HG03558 (cell line): Measurements from ENCODE around the gene SETDB1.
"Not testable (repeated sequence)": the region's sequence is repeated elsewhere in the genome, so short reads cannot be mapped to it uniquely, and the experiment has no call there.

Experiments
- ATAC-seq: cut with Tn5 transposase; IDR thresholded peaks from one replicate; pipeline ENCODE4 v1.9.1; 2021; ENCODE audit warnings: moderate number of reproducible peaks; ENCODE audit not compliant: unreplicated experiment; ENCODE audit errors: extremely low read depth

The SETDB1 gene

GRCh38 chr1:150928286-150928685 is 2.1 kb downstream of the SETDB1 start:
- no peak for ATAC-seq

GRCh38 chr1:150928775-150929174 is 2.6 kb downstream of the SETDB1 start:
- ATAC-seq: not testable (repeated sequence)

GRCh38 chr1:150931773-150932172 is 5.6 kb downstream of the SETDB1 start:
- ATAC-seq: no peak

- no peak for ATAC-seq
Measured at GRCh38 chr1:150944856-150945255, 18.7 kb downstream of the SETDB1 start.

GRCh38 chr1:150954708-150955107 is 28.5 kb downstream of the SETDB1 start:
- no peak for ATAC-seq

- ATAC-seq: no peak
Measured at GRCh38 chr1:150955280-150955679, 29.1 kb downstream of the SETDB1 start.

GRCh38 chr1:150957666-150958065 is 31.5 kb downstream of the SETDB1 start:
- ATAC-seq: no peak

GRCh38 chr1:150960646-150961045 is 34.5 kb downstream of the SETDB1 start:
- no peak for ATAC-seq

- no peak for ATAC-seq
Measured at GRCh38 chr1:150961756-150962155, 35.6 kb downstream of the SETDB1 start.

GRCh38 chr1:150963321-150964163 is 37.4 kb downstream of the SETDB1 start:
- no peak for ATAC-seq

GRCh38 chr1:150964164-150964489 is 38.0 kb downstream of the SETDB1 start:
- no peak for ATAC-seq

- ATAC-seq: no peak
Measured at GRCh38 chr1:150965605-150966004, 39.4 kb downstream of the SETDB1 start.

GRCh38 chr1:150966011-150966410 is 39.8 kb downstream of the SETDB1 start:
- no peak for ATAC-seq

- ATAC-seq: no peak
Measured at GRCh38 chr1:150967936-150968335, 41.8 kb downstream of the SETDB1 start.

- ATAC-seq: no peak
Measured at GRCh38 chr1:150968491-150968890, 42.3 kb downstream of the SETDB1 start.

- no peak for ATAC-seq
Measured at GRCh38 chr1:150969626-150970025, 43.5 kb downstream of the SETDB1 start.

GRCh38 chr1:150970808-150971582 is 44.8 kb downstream of the SETDB1 start:
- no peak for ATAC-seq

- no peak for ATAC-seq
Measured at GRCh38 chr1:150971583-150972416, 45.6 kb downstream of the SETDB1 start.

GRCh38 chr1:150972417-150972940 is 46.3 kb downstream of the SETDB1 start:
- ATAC-seq: no peak

- no peak for ATAC-seq
Measured at GRCh38 chr1:150973258-150973835, 47.2 kb downstream of the SETDB1 start.
